Prostate gland (tissue), 2 donors: Measurements from ENCODE around the gene GANAB. TPM values are rescaled to one million over a fixed set of nuclear protein-coding genes. Genes with fewer than 3 reads are reported as not detected.
"Not testable (repeated sequence)": the region's sequence is repeated elsewhere in the genome, so short reads cannot be mapped to it uniquely, and the experiment has no call there.

ENCODE experiments used
- DNase-seq: peaks from one replicate; pipeline ENCODE4 v3.0.0-alpha.2; 2019; ENCODE audit warnings: low spot score
- H3K27ac ChIP-seq, 2 donors: fragments of 200-600 bp; sonication (generic); 2 replicates each; pipeline ENCODE4 v1.5.1; 2017 to 2019
- H3K27me3 ChIP-seq: fragments of 200-600 bp; sonication (generic); replicated peaks from 2 replicates; pipeline ENCODE4 v1.5.1; 2019; ENCODE audit not compliant: insufficient read depth
- H3K36me3 ChIP-seq, 2 donors: fragments of 200-600 bp; sonication (generic); 1 replicate in 1 of 2; 2 replicates in 1 of 2; pipeline versions ENCODE4 v1.5.1 to v1.8.1; 2017 to 2019
- H3K4me1 ChIP-seq: fragments of 200-600 bp; sonication (generic); replicated peaks from 2 replicates; pipeline ENCODE4 v1.5.1; 2019
- H3K4me3 ChIP-seq, 2 donors: fragments of 200-600 bp; sonication (generic); 2 replicates each; pipeline ENCODE4 v1.5.1; 2017 to 2019
- H3K9me3 ChIP-seq: fragments of 200-600 bp; sonication (generic); 2 replicates; pipeline ENCODE4 v1.5.1; 2017
- POLR2A ChIP-seq: fragments of 450-650 bp; IDR thresholded peaks from one replicate; pipeline ENCODE4 v1.6.1; 2016; ENCODE audit warnings: antibody characterized with exemption, mild to moderate bottlenecking
- POLR2AphosphoS5 ChIP-seq: sonication (generic); formaldehyde crosslinking; IDR thresholded peaks from one replicate; pipeline ENCODE4 v1.6.1; 2017; ENCODE audit warnings: antibody characterized with exemption
- WGBS: methylation state at CpG from one replicate; pipeline ENCODE4 v1.1.5; 2018; 5-methylcytosine and 5-hydroxymethylcytosine counted together
- intact Hi-C: fragments of 100-400 bp; cut with DNase I; formaldehyde crosslinking; loops from one replicate; pipeline ENCODE4 v1.14.2; 2022
- total RNA-seq, 2 donors: library from RNA; depleted of rRNA; stranded (reverse); fragments of >200 nt; gene quantifications; one replicate each; pipeline ENCODE4 v1.1.0, GENCODE V29; 2016
- TF ChIP-seq, protein P1 (sequence below), 4 experiments: fragments of 200-600 bp in 2 of 4; fragments of 450-650 bp in 2 of 4; sonication (generic) in 2 of 4; IDR thresholded peaks; 1 replicate in 3 of 4; 2 replicates in 1 of 4; pipeline ENCODE4 v1.5.1; 2016 to 2019; ENCODE audit warnings: antibody characterized with exemption in 4 of 4, mild to moderate bottlenecking in 2 of 4, moderate library complexity in 2 of 4

Gene GANAB
- total RNA-seq, 2 donors from 2014 or later = 163 to 199 TPM

DNA sequence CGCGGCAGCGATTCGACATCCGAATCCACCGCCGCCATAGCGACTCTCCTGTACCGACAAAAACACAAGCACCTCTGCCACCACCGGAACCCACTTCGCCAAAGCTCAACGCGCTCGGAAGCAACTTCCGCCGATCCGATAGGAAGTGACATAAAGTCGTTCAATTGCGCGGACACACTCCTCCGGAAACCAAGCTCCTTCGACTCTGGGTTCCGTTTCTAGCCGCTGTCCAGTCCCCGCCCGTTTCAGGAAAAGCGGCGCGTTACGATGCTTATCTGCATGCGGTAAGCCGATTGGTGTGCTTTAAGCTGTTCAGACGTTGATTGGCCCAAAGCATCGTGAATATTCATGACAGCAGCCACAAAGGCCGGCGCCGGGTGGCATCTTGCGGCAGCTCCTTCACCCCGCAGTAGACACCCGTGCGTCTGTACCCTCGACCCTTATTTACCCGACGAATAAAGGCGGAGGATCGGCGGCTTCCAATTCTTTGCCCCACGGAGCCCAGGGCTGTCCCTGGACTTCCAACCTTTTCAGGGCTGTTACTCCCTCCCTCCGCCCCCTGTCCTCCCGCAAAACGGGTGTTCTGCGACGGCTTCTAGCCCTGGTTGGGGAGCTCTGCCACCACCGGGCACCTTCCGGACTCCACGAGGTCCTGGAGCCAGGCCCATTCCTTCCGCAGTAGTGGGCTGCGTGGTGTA, 54.8 kb downstream of the GANAB start, which contains the start of gene TUT1:
Gene TUT1 (minus strand): TSS at position 76 of the 698 bp plus-strand sequence. CDS start 38 bp downstream, at position 38.
- H3K4me1 ChIP-seq = peaks cover 10% of the 10 kb centered on the region
- H3K9me3 ChIP-seq = no peaks in the 10 kb centered on the region
- peak within 1 kb of the TSS; percentile 56 to 63 for H3K4me3 ChIP-seq
- peak within 1 kb of the TSS; percentile 91 to 92 for H3K27ac ChIP-seq
- H3K36me3 ChIP-seq = peaks cover 11 to 13% of the 10 kb centered on the region in 2 donors
- WGBS = under 1% methylated on average over 58 of the region's 58 CpGs
- no peaks in the 10 kb centered on the region for H3K27me3 ChIP-seq
- TF ChIP-seq, protein P1, sequence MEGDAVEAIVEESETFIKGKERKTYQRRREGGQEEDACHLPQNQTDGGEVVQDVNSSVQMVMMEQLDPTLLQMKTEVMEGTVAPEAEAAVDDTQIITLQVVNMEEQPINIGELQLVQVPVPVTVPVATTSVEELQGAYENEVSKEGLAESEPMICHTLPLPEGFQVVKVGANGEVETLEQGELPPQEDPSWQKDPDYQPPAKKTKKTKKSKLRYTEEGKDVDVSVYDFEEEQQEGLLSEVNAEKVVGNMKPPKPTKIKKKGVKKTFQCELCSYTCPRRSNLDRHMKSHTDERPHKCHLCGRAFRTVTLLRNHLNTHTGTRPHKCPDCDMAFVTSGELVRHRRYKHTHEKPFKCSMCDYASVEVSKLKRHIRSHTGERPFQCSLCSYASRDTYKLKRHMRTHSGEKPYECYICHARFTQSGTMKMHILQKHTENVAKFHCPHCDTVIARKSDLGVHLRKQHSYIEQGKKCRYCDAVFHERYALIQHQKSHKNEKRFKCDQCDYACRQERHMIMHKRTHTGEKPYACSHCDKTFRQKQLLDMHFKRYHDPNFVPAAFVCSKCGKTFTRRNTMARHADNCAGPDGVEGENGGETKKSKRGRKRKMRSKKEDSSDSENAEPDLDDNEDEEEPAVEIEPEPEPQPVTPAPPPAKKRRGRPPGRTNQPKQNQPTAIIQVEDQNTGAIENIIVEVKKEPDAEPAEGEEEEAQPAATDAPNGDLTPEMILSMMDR (IDR thresholded peaks at IDR 0.05) = peak in 2 of 4 experiments; percentile 35 to 39
- TF ChIP-seq POLR2AphosphoS5 (peak; percentile 100), POLR2A (peak; percentile 84)
- peak; percentile 99 for DNase-seq
- intact Hi-C loops = no loop called here

DNA sequence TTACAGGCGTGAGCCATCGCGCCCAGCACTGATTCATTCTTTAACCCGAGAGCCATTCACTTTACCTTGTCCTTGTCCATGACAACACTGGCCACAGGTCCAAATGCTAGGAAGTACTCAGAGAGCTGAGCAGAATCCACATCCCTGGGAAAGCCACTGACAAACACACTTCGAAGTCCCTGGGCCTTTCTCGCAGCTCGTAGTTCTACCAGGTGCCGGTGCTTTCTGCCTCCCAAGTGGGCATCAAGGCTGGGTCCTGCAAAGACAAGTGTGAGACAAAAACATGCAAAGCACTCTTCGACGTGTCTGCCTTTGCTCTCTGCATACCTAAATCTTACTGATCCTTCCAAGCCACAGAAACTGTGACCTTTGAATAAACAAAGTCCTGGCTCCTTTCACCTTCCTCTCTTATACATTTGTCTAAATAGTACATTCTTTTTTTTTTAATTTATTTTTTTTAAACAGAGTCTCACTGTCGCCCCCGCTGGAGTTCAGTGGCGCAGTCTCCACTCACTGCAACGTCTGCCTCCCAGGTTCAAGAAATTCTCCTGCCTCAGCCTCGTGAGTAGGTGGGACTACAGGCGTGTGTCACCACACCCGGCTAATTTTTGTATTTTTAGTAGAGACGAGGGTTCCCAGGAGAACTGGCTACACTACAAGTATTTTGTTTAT, 57.3 kb downstream of the GANAB start:
- 56% methylated on average over 18 of the region's 18 CpGs for WGBS
- no peak overlapping the region for H3K4me3 ChIP-seq
- TF ChIP-seq, protein P1 (IDR thresholded peaks at IDR 0.05) = no peak
- TF ChIP-seq POLR2A (no peak), POLR2AphosphoS5 (no peak)
- H3K9me3 ChIP-seq = no peaks in the 10 kb centered on the region
- no peaks in the 10 kb centered on the region for H3K36me3 ChIP-seq
- intact Hi-C loops = no loop called here
- H3K4me1 ChIP-seq = peaks cover 10% of the 10 kb centered on the region
- DNase-seq = no peak
- H3K27ac ChIP-seq = peak overlapping the region in 1 of 2 donors; percentile 76
- no peaks in the 10 kb centered on the region for H3K27me3 ChIP-seq

DNA sequence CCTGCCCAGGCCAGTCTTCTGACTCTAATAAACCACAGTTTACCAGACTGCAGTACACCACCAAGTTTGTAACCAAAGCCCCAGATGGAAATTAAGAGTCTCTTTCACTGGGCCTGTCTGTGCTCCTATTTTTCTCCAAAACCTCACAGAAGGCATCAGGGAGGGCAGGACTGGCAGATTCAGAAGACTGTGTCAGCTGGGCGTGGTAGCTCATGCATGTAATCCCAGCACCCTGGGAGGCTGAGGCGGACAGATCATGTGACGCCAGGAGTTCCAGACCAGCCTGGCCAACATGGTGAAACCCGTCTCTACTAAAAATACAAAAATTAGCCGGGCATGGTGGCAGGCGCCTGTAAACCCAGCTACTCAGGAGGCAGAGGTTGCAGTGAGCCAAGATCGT, 61.1 kb downstream of the GANAB start:
- H3K27me3 ChIP-seq, H3K27ac ChIP-seq, H3K36me3 ChIP-seq, H3K9me3 ChIP-seq, DNase-seq, H3K4me3 ChIP-seq, intact Hi-C loops, H3K4me1 ChIP-seq: not testable (repeated sequence)
- WGBS = 91% methylated on average over 7 of the region's 7 CpGs

DNA sequence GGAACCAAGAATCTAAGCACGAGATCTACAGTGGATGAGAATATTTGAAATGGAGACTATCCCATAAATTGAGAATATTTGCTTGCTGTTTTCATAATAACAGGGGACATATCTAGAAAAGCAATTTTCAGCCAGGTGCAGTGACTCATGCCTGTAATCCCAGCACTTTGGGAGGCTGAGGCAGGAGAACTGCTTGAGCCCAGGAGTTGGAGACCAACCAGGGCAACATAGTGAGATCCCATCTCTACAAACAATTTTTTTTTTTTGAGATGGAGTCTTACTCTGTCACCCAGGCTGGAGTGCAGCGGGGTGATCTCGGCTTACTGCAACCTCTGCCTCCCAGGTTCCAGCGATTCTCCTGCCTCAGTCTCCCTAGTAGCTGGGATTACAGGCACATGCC, 64.7 kb downstream of the GANAB start:
- 98% methylated on average over 4 of the region's 4 CpGs for WGBS
- intact Hi-C loops, H3K9me3 ChIP-seq, DNase-seq, H3K27ac ChIP-seq, H3K36me3 ChIP-seq, H3K27me3 ChIP-seq, H3K4me3 ChIP-seq, H3K4me1 ChIP-seq: not testable (repeated sequence)

DNA sequence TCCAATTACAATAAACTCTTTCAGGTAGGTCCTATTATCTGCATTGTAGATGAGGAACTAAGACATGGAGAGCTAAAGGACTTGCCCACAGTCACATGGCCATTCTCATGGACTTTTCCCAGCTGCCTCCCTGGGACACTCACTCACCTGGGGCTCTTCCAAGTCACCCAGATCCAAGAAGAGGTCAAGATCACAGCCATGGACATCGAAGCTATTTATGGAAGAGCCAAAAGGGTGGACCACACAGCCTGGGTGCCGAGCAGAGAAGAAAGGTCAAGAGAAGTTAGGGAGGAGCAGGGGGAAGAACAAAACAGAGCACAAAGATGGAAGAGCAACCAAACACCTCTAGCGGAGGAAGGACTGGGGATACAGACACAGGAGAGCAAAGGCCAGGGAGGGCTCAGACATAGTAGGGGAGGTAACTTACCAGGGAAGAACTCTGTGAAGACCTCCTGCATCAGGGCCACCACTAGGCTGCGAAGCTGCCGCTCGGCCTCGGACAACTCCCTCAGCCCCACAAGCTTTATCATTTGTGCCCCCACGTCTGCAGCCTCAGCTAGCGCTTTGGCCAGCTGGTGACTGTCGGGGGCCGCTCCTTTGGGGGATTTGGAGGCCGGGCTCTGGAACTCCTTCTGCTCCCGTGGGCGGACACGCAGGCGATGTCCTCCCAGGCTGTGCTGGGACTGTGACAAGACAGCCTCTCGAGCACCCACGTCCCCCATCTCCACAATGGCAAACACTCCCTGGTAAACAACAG, 65.3 kb downstream of the GANAB start:
- 93% methylated on average over 18 of the region's 18 CpGs for WGBS
- H3K27ac ChIP-seq = no peak overlapping the region
- no peaks in the 10 kb centered on the region for H3K27me3 ChIP-seq
- H3K9me3 ChIP-seq = no peaks in the 10 kb centered on the region
- H3K36me3 ChIP-seq = peaks cover 0 to 4% of the 10 kb centered on the region in 2 donors
- no peak overlapping the region for H3K4me3 ChIP-seq
- DNase-seq = no peak
- no peaks in the 10 kb centered on the region for H3K4me1 ChIP-seq
- intact Hi-C loops = no loop called here
- TF ChIP-seq POLR2A (no peak), POLR2AphosphoS5 (no peak)
- TF ChIP-seq, protein P1 (IDR thresholded peaks at IDR 0.05) = no peak
